GM18867 (cell line): Measurements from ENCODE around the gene ZNF385B.
"Not testable (repeated sequence)": the region's sequence is repeated elsewhere in the genome, so short reads cannot be mapped to it uniquely, and the experiment has no call there.

Source experiments
- ATAC-seq: cut with Tn5 transposase; IDR thresholded peaks from one replicate; pipeline ENCODE4 v1.9.1; 2021; ENCODE audit warnings: mild to moderate bottlenecking, moderate library complexity; ENCODE audit not compliant: unreplicated experiment

The ZNF385B gene

DNA sequence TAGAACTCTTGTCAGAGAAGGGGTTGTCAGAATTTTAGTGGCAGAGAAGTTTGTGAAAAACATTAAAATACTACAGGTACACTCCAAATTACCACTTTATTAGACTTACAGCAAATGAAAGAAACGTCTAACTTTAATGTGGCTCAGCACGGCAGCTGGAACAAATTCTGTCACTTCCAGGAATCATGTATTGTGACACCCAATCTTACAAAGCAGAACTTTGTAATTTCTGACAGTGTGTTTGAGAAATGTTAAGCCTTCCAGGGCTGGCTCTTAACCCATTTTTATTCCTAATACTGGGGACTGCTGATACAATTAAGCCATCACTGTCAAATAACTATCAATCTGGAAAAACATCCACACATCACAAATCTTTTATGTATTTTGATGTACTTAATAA lies 216.4 kb downstream of the ZNF385B start:
- no peak for ATAC-seq

DNA sequence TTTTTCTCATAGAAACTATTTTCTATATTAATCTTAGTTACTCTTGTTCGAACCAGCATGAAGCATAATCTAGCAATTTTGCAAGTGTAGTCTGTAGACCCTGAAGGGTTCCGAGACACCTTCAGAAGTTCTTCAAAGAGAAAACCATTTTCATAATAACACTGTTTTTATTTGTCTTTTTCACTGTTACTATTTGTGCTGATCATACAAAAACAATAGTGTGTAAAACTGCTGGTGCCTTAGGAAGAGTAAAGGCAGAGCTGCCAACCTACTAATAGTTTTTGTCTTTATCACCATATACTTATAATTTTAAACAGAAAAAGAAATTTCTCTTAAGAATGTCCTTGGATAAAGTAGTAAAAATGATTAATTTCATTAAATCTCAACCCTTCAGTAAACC lies 218.9 kb downstream of the ZNF385B start:
- no peak for ATAC-seq

DNA sequence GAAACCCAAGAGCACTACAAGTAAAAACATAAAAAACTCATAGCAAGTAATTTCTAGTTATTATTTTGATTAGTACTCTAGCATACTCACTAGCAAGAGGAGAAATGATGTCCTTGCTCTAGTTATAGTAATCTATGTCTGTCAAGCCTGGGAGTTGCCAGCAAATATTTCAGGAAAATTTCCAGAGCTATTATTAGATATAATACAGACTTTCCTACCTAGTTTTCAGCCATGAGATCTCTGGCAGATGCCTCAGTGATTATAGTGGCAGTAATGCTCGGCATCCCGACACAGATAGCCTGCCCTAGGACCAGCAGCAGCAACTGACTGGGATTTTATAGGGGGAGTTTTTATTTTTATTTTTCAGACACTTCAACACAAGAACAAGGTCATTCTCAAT lies 224.4 kb downstream of the ZNF385B start:
- ATAC-seq = no peak

DNA sequence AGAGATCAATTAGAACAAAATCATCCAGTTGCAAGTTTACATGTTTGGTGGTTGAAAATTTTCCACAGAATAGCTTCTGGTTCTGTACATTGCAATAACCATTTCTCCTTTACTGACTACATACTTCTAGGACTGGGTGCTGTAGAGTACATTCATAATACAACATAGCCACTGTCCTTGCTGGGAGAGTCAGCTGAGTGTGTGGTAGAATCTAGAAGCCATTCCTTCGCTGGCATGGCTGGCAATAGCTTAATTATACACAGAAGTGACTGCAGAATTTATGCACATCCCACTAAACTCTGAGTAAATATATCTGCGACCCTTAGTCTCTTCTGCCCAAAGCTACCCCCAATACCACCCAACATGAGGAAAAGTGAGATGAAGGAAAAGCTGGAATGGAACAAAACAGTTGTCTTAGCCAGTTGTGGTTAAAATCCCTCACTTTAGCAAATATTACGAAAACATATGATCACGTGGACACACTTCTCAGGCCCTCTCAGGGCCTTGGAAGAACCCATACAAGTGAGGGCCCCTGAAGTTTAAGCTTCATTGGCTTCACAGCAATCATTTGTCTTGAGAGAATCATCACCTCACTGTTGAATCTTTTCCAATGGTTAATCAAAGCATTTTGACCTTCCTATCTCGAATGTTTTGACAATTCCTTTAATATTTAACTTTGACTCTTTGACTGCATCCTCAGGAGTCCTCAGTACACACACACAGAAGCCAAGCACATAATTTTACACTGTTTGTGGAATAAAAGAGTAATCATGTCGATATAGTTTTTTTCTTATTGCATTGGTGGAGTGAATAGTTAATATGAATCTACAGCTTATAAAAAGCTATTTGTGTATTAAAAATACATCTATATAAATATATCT lies 225.1 kb downstream of the ZNF385B start:
- no peak for ATAC-seq

DNA sequence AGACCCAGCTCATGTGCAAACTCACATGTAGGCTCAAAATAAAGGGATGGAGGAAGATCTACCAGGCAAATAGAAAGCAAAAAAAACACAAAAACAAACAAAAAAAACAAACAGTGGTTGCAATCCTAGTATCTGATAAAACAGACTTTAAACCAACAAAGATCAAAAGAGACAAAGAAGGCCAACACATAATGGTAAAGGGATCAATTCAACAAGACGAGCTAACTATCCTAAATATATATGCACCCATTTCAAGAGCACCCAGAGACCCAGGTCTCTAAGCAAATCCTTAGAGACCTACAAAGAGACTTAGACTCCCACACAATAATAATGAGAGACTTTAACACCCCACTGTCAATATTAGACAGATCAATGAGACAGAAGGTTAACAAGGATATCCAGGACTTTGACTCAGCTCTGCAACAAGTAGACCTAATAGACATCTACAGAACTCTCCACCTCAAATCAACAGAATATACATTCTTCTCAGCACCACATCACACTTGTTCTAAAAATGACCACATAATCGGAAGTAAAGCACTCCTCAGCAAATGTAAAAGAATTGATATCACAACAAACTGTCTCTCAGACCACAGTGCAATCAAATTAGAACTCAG lies 229.5 kb downstream of the ZNF385B start:
- not testable (repeated sequence) for ATAC-seq

DNA sequence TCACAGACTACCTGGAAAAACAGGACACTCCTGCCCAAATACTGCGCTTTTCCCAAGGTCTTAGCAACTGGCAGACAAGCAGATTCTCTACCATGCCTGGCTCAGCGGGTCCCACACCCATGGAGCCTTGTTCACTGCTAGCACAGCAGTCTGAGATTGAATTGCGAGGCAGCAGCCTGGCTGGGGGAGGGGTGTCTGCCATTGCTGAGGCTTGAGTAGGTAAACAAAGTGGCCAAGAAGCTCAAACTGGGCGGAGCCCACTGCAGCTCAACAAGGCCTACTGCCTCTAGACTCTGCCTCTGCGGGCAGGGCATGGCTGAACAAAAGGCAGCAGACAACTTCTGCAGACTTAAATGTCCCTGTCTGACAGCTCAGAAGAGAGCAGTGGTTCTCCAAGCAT lies 231.6 kb downstream of the ZNF385B start:
- ATAC-seq = not testable (repeated sequence)

DNA sequence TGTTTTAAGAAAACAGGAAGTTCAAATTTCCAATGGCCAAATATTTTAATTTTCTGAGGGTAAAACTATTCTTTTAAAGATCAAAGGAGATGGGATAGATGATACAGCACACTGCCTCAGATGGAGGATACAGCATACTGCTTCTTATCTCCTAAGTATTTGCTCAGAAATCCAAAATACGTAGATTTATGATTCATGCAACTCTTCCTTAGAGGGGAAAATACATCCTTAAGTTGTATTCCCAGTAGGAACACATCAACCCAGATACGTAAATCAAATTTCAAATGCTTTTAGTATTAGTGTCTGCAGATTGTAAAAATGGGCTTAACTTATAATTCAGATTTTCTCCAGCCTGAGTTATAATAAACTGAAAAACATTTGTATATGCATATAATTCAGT lies 235.2 kb downstream of the ZNF385B start:
- no peak for ATAC-seq

DNA sequence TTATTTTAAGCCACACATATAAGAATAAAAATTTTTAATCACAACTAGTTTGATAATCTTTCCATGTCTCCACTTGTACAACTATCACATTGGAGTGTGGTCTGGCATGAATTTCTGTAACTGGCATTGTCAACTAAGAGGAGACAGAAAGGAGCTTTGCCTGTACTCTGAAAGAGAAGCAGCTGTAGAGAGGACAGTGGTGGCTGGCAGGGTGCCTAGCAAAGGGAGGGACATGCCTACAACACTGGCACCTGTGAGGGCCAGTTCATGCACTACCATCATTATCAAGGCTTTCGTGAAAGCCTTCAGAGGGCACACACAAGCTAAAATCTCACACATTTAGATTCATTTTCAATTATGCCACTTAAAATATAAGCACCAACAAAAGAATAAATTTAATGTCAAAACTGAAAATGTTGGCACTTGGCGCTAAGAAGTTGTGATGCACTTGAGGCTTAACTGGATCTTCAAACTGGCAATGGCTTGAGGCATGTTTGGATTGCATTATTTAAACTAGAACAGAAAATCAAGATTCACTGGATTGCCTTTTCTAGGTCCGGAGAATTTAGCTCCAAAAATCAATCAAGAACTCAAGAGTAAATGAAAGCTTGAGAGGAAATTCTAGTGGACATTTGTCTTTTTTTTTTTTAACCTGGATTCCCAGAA lies 238.6 kb downstream of the ZNF385B start:
- no peak for ATAC-seq

DNA sequence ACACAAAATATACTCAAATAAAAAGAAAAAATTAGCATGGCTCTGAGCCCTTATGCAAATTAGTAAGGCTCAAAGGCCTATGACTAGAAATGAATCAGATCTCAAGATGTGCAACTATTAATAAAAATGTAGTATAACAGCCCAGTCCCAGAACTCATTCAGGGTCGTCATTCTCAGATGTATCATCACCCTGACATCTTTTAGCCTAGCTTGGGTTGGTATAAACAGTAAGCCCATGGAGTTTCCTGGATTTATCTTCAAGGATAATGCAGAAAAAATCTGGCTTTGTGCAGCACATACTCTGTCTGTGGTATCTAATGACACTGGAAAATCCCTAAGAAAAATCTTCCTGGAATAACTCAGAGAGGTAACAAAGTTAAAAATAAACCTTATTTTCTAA lies 239.3 kb downstream of the ZNF385B start:
- no peak for ATAC-seq

DNA sequence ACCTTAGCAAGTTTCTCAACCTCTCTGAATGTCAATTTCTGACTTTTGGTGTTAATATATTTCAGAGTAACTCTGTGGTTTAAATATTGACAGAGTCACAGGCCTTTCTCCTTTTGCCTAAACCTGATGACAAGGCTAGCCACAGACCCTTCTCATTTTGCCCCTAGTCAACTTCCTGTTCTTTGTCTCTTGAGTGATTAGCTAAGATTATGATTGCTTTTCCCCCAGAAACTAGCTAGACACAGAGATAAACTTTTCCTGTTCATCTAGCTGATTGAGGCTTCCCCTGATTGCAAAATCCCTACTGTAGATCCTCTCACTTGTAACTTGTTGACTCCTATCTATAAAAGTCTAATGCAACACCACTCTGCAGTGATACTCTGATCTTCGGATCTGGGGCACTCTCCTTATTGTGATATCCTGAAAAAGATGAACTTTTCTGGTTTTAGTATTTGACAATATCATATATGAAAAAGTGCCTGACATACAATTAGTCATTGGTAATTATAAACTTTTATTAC lies 241.4 kb downstream of the ZNF385B start:
- ATAC-seq = no peak

DNA sequence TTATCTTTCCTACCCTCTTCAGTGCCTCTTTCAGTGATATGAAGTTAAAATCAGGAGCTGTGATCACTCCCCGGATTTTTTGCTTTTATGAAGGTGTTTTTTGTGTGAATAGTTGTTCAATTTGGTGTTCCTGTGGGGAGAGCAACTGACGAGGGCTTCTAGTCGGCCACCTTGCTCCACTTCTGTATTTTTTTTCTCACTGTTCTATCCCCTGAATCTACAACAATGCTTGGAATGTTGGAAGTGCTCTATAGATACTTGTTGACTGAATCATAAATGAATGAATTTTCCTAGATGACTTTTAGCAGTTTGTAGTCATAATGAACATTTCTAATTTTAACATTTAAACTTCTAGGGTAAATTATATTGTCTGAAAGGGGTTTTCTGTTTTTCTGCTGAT lies 247.3 kb downstream of the ZNF385B start:
- ATAC-seq = no peak

DNA sequence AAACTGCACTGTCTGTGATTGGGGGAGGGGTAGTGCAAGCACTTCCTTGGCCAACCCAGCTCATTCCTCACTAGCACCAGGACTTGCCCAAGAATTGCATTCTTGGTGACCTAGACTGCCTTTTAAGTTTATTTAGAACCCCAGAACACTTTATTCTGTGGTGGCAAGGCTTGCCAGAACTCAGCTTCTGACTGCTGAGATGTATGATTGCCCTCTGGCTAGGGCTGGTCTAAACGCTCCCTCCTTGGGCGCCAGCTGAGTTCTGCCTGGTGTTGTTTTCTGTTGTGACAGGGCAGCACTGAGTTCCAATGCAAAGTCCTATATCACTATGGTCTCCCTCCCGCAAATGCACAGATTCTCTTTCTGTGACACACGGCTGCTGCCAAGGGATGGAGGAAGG lies 247.7 kb downstream of the ZNF385B start:
- no peak for ATAC-seq

DNA sequence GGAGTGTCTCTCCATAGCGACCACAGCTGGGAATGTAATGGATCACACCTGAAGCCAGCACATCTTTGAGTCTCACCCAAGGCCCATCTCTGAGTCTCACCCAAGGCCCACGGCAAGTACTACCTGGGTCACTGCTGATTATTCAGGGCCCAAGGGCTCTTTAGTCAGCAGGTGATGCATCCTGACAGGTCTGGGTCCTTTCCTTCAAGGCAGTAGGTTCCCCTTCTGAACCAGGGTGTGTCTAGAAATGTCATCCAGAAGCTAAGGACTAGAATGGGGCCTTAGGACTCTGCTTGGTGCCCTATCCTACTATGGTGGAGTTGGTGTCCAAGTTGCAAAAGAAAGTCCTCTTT lies 248.1 kb downstream of the ZNF385B start:
- no peak for ATAC-seq

DNA sequence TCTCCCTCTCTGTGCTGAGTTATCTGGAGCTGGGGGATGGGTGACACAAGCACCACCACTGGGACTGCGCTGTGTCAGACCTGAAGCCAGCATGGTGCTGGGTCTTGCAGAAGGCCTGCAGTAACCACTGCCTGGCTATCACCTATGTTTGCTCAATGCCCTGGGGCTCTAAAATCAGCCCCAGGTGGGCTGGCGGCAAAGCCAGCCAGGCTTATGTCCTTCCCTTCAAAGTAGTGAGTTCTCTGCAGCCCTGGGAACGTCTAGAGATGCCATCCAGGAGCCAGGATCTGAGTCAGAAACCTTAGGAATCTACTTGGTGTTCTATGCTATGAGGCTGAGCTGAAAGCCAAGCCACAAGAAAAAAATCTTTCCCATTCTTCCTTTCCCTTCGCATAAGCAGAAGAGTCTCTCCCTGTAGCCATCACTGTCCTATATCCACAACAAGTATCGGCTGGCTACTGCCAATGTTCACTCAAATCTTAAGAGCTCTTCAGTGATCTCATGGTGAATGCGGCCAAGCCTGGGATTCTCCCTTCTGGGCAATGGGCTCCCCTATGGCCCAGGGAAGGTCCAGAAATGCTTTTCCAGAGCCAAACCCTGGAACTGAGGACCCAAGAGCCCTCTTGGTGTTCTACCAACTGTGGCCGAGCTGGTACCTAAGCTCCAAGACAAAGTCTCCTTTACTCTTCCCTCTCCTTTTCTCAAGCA lies 248.7 kb downstream of the ZNF385B start:
- no peak for ATAC-seq

DNA sequence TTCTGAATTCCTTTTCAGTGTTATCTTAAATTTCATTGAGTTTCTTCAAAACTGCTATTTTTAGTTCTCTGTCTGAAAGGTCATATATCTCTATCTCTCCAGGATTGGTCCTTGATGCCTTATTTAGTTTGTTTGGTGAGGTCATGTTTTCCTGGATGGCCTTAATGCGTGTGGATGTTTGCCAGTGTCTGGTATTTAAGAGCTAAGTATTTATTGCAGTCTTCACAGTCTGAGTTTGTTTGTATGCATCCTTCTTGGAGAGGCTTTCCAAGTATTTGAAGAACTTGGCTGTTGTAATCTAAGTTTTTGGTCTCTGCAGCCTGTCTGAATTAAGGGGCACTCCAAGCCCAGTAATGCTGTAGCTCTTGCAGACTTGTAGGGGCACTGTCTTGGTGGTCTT lies 249.3 kb downstream of the ZNF385B start:
- no peak for ATAC-seq

DNA sequence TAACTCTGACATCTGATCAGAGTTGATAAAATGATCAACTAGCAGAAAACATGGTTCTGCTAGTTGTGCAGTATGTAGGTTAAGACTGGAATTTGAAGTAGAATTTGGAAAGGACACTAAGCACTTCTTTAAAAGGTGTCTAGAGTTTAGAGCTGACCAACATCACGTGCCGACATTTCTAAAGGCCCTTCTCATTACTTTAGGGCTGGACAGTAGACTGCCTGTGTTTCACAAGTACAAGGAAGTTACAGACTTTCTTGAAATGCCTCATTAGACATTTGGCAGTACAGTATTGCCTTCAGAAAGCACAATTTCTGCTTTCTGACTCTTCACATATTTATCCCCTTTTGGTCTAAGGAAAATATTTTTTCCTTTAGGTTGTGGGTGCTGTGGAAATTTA lies 255.3 kb downstream of the ZNF385B start:
- no peak for ATAC-seq

DNA sequence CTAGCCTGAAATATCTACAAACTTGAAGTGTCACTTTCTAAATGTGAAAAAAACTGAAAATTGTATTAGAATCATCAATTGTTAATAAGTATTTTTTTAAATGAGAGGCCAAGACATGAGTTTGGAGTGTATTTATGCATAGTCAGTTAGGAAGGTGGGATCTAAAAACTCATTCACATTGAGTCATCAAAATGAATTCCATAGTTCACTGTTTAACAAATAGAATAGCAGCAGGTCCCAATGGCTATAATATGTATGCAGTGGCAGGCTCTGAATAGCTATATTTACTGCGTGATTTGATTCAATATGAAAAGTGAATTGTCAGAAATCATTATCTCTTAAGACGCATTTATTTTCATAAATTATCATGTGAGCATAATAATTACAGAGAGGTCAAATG lies 256.1 kb downstream of the ZNF385B start:
- no peak for ATAC-seq

DNA sequence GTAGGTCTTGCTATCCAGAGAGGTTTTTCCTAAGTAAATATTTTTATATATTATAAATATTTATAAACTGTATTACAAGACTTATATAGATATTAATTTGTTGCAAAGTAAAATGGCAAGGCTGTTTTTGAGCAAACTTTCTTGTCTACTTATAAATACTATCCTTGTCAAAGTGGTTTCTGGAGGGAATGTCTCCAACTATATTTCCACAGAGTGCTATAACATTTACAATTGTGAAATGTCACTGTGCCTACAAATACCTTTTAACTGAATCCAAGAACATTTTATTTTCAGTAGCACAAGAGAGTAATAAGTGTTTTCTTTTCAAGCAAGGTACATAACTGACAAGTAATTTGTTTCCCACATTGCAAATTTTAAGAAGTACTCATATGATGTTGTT lies 256.8 kb downstream of the ZNF385B start:
- no peak for ATAC-seq

DNA sequence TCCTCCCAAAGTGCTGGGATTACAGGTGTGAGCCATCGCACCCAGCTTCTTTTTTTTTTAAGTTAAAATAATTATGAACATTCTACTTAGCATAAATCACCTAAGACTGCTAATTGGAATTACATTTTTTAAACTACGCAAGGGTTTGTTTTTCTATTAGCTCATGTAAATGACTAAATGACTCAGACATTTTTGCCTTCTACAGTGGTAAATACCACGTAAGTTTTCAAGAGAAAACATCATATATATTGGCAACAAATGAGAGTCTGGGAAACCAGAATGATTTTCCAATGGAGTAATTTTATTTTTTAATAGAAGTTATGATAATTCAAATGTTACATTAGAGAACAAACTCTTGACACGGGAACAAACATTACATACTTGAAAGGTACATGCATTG lies 259.0 kb downstream of the ZNF385B start:
- ATAC-seq = no peak

DNA sequence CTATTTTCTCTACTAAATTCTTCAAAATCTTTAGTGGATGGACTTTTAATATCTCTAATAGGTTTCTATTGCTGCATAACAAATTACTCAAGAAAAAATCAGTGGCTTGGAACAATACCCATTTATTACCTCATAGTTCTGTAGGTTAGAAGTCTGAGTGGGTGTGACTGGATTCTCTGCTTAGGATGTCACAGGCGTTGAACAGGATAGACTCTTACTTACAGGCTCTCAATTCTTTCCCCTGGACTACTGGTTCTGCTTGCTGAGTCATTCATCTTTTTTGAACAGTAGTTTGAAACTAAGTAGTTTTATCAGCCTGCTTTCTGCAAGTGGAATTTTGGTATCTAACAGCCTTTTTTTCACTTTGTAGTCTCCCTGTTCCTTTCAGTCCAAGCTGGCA lies 265.4 kb downstream of the ZNF385B start:
- no peak for ATAC-seq

DNA sequence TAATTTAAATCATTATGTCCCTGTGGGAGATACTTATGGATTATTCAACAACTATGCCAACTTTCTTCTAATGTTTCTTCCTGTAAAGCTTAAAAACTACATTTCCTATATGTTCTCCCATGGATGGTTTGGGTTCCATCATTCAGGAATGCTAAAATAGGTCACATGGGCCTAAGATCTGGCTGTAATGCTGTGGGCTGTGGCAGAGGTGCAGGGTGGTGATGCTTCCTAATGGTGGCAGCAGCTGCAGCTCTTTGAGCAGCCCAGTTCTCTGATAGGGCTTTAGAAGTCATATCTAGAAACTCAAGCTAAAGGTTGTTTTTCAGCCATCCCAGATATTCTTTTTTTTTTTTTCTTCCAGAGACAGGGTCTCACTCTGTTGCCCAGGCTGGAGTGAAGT lies 266.1 kb downstream of the ZNF385B start:
- peak; percentile 50 for ATAC-seq
